Keratinocyte (primary cell): Measurements from ENCODE around the gene ARHGAP22.

Experiments used
- EZH2 ChIP-seq: IDR thresholded peaks from one replicate; pipeline ENCODE4 v1.6.1; 2012; ENCODE audit warnings: inconsistent platforms, mild to moderate bottlenecking, low read length, moderate library complexity
- TF ChIP-seq, protein P1 (sequence below), 3 experiments: IDR thresholded peaks in 1 of 3; conservative IDR thresholded peaks in 1 of 3; optimal IDR thresholded peaks in 1 of 3; 2 replicates in 2 of 3; 3 replicates in 1 of 3; pipeline versions ENCODE3 to v1.5.1; 2011; ENCODE audit warnings: low read length in 3 of 3, mild to moderate bottlenecking in 3 of 3, moderate library complexity in 2 of 3, control low read depth in 1 of 3, inconsistent platforms in 1 of 3; ENCODE audit not compliant: insufficient read depth in 2 of 3; ENCODE audit errors: extremely low read depth in 1 of 3

DNA sequence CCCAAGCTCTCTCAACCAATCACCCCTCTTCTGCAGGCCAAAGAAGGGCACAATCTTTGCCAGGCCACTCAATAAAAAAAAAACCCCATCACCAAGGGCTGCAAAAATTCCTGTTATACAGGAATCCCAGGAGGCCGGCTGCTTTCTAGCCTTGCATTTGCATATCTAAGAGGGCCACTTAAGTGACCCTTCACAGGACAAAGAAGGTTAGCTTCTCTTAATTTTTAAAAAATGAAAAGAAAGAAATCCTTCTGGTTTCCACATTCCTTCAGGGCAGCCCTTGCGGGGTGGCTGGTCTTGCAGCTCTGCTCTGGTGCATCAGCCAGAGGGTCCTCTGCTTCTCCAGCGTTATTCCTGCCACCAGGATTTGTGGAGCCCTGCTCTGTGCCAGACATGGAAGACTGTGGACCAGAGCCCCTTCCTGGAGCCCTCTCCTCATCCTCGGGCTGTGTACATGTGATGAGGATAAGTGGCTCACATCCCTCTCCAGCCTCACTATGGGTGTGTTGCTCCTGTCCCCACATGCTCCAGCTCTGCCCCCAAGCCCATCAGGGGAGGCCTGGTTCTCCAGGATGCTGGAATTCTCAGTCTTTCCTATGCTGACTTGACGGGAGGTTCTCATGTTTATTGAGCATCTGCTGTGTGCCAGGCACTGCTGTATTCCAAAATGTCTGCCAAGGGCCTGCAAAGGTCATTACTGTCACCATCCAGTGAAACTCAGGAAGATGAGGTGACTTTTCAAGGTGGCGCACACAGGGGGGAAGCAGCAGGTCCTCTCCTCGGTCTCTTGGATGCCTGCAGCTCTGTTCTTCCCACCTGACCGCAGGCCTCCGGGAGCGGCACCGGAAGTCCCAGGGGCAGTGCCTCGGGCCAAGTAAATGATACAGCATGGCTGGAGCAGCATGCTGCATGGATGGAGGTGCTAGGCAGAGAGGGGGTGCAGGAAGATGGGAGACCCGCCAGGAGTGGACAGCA, 67.7 kb downstream of the ARHGAP22 start:
- TF ChIP-seq, protein P1, sequence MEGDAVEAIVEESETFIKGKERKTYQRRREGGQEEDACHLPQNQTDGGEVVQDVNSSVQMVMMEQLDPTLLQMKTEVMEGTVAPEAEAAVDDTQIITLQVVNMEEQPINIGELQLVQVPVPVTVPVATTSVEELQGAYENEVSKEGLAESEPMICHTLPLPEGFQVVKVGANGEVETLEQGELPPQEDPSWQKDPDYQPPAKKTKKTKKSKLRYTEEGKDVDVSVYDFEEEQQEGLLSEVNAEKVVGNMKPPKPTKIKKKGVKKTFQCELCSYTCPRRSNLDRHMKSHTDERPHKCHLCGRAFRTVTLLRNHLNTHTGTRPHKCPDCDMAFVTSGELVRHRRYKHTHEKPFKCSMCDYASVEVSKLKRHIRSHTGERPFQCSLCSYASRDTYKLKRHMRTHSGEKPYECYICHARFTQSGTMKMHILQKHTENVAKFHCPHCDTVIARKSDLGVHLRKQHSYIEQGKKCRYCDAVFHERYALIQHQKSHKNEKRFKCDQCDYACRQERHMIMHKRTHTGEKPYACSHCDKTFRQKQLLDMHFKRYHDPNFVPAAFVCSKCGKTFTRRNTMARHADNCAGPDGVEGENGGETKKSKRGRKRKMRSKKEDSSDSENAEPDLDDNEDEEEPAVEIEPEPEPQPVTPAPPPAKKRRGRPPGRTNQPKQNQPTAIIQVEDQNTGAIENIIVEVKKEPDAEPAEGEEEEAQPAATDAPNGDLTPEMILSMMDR (optimal IDR thresholded peaks at IDR 0.05 in 1 of 3, IDR thresholded peaks at IDR 0.05 in 1 of 3, conservative IDR thresholded peaks at IDR 0.05 in 1 of 3; ENCODE audit: extremely low read depth in 1 of 3, insufficient read depth in 2 of 3, low read length in 3 of 3), result no peak
- no peak for TF ChIP-seq EZH2
